Occipital lobe (tissue), 2 donors: ENCODE measurements around the gene PCDHGA5. TPM values are rescaled to one million over a fixed set of nuclear protein-coding genes. Genes with fewer than 3 reads are reported as not detected.
"Not testable (repeated sequence)": the region's sequence is repeated elsewhere in the genome, so short reads cannot be mapped to it uniquely, and the experiment has no call there.

Experiments used
- DNase-seq: peaks from one replicate; lab custom pipeline; 2025; lab: John Stamatoyannopoulos, UW
- total RNA-seq: library from RNA; depleted of rRNA; stranded (reverse); fragments of >200 nt; gene quantifications from one replicate; pipeline ENCODE4 v1.2.3, GENCODE V29; 2014

The PCDHGA5 gene
- 6.6 TPM for total RNA-seq

DNA sequence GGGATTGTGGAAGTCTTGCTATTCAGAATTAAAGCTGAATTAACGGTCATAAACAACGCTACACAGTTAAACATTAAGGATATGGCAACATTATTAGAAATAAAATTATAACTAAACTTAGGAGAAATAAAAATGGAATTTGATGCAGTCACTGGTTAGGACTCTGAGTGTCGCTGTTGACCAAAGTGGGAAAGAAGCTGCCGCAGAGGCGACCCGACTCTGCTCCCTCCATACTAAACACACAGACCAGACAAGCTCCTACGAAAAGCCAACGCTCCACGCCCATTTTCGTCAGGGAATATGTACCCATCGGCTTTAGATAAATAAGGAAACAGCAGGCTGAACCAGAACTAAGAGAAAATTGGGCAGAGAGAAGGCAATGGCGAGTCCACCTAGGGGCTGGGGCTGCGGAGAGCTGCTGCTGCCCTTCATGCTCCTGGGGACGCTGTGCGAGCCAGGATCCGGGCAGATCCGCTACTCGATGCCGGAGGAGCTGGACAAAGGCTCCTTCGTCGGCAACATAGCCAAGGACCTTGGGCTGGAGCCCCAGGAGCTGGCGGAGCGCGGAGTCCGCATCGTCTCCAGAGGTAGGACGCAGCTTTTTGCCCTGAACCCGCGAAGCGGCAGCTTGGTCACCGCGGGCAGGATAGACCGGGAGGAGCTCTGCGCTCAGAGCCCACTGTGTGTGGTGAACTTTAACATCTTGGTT is at the start of gene PCDHGA5:
Gene PCDHGA5 (plus strand): TSS at position 211 of the 709 bp plus-strand sequence. CDS start 169 bp downstream, at position 380.
- DNase-seq, result no peak

DNA sequence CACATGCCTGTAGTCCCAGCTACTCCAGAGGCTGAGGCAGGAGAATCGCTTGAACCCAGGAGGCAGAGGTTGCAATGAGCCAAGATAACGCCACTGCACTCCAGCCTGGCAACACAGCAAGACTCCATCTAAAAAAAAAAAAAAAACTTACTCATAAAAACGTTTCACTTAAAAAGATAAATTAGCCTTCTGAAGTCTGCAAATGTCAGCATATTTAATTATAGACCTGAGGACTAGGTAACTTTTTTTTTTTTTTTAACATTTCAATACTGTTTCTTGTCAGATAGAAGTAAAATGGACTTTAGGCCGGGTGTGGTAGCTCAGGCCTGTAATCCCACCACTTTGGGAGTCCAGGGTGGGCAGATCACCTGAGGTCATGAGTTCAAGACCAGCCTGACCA is 47.0 kb upstream of the PCDHGA5 start:
- DNase-seq, result not testable (repeated sequence)

DNA sequence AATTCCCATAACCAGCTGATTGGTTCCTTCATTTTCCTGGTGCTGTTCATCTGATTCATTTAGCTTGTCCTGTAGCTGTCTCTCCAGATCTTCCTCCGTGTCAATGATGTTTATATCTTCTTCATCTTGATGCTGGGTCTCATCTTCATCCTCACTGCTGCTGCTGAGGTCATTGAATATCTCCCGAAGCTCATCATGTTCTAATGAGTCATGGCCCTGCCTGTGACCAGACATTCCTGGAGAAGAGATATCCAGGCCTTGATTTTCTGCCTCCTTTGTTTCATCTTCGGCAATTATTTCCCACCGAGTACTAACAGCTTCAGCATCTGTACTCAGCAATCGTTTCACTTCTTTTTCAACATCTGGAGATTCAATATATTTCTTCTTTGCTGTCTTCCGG is 44.8 kb upstream of the PCDHGA5 start:
- no peak for DNase-seq

DNA sequence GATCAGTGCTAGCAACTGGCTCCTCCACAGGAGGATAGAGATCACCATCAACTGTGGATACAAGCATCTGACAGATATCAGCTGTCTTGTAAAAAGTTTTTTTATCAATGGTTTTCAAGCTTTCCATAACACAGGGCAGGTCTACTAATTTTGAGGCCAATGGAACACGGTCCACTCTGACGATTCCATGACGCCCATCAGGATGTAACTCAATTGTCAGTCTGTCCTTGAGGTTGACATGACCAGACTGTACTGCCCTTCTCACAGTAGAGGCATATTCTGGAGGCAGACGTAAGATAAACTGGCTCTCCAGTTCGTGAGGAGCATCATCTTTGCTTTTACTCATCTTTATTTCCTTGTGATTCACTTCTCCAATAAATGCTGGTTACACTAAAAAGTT is 44.3 kb upstream of the PCDHGA5 start:
- no peak for DNase-seq

DNA sequence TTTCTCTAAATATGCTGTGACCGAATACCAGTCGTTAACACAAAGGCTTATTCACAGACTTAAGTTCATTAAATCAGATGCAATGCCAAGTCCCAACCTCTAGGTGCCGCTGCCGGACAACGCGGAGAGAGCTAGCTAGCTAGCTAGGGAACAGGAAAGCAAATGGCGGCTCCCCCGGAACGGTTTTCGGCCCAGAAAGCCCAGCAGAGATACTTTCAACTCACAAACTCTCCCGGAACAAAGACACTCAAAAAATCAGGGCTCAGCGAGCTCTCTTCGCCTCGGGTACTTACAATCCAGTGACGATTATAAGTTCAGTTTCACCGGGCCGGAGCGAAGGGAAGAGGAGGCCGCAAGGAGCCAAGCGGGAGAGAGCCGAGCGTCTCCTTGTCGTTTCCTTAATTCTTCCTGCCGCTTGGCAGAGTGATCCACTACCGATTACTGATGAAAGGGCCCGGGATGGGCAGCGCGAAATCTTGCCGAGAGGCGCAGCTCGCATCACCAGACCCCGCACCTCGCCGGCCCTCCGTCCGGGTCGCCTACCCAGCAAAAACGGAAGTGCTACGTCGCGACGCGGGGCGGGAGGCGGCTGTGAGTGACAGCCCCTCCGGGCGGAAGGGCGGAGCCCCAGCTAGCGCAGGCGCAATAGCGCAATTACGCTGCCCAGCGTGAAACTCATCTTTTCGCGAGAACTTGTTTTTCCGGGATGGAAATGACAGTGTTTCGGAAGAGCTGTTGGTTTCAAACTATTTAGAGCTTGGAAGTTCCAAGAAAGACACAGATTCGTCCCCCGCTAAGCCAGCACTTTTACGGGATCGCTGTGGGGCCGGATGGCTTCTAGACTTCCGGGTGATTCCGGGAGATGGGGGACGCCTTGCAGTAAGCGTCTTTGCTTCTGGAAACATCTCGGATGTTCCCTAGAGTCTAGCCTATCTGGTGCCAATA is 43.5 kb upstream of the PCDHGA5 start, which contains the start of gene TAF7:
Gene TAF7 (minus strand): TSS at position 560 of the 945 bp plus-strand sequence. CDS start 740 bp downstream, outside the sequence.
- DNase-seq, result peak; percentile 86

DNA sequence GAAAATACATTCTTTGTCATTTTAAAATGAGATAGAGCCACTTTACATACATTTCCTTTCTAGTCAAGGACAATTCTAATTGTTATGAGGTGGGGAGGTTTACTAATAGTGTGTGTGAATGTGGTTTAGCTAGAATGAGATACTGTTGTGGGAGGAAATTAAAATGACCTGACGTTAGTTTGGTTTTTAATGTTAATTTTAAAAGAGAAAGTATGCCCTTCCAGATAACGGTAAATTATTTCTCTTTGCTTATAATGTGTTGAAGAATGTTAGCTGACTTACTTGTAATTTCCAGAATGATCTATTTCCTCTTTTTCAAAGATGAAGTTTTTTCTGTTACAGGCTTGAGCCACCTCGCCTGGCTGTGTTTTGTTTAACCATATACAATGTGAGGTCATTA is 41.7 kb upstream of the PCDHGA5 start:
- DNase-seq, result no peak

DNA sequence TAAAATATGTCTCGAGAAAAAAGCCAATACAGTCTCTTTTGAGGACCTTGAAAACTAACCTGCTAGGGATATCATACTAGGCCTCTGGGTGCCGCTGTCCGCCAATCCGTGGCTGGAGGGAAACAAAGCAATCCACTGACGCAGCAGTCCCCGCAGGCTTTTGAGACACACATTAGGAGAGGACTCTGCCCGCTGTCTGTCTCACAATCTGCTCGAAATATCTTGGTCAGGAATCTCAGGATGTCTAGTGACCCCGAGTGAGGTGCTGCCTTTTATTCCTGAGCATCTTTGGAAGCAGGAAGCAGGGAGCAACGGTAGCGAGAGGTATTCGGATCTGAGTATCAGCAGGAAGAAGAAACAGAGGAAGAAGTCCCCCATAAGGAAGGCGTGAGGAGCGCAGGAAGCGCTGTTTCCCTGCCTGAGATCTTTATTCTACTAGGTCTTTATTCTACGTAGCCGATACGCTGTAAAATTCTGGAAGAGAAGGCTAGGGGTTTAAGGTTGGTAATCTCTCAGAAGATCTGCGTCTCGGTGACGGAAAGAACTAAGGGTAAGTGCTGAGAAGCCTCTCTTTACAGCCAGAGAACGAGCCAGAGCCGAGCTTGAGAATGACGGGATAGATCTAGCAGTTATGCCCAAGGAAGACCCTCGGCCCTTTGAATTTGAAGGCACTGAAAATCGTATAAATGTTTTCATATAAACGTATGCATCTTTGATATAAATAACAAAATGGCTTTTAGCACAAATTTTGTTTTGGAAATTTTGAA is 37.7 kb upstream of the PCDHGA5 start:
- peak; percentile 18 for DNase-seq

DNA sequence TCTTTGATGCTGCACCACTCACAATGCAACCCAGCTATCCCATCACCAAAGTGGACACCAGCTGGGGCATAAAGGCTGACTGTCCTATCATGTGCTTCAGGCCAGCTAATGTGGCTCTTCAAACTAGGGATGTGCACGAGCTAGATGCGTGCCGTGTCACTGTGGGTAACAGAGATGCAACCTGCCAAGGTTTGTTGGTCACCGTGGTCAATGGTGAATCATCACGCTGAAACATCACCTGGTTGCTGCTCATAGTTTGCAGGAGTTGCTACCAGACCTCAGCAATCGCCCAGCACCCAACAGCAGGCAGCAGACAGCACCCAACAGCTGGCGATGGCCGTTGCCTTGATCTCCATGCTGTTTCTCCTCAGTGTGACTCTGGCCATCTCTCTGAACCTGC is 35.7 kb upstream of the PCDHGA5 start:
- DNase-seq, result no peak

DNA sequence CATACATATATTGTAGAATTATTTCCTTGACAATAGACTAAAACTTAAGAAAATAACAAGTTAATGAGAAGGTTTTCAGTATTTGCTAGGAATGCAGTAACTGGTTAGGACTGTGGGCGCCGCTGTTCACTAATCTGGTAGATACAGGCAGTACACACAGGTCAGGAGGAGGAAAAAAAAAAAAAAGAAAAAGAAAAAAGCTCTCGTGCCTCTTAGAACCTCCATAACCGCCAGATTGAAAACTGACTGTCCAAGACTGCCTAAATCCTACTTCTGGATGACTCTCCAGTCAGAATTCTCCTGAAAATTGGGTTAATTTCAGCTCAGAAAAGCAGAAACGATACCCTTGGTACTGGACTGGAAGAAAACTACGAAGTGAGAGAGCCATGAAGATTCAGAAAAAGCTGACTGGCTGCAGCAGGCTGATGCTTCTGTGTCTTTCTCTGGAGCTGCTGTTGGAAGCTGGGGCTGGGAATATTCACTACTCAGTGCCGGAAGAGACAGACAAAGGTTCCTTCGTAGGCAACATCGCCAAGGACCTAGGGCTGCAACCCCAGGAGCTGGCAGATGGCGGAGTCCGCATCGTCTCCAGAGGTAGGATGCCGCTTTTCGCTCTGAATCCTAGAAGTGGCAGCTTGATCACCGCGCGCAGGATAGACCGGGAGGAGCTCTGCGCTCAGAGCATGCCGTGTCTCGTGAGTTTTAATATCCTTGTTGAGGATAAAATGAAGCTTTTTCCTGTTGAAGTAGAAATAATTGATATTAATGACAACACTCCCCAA is 33.5 kb upstream of the PCDHGA5 start, which contains the start of gene PCDHGA1:
Gene PCDHGA1 (plus strand): TSS at position 216 of the 782 bp plus-strand sequence.
- no peak for DNase-seq

DNA sequence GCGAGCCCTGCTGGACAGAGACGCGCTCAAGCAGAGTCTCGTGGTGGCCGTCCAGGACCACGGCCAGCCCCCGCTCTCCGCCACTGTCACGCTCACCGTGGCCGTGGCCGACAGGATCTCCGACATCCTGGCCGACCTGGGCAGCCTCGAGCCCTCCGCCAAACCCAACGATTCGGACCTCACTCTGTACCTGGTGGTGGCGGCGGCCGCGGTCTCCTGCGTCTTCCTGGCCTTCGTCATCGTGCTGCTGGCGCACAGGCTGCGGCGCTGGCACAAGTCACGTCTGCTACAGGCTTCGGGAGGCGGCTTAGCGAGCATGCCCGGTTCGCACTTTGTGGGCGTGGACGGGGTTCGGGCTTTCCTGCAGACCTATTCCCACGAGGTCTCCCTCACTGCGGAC is 31.4 kb upstream of the PCDHGA5 start:
- DNase-seq, result not testable (repeated sequence)

DNA sequence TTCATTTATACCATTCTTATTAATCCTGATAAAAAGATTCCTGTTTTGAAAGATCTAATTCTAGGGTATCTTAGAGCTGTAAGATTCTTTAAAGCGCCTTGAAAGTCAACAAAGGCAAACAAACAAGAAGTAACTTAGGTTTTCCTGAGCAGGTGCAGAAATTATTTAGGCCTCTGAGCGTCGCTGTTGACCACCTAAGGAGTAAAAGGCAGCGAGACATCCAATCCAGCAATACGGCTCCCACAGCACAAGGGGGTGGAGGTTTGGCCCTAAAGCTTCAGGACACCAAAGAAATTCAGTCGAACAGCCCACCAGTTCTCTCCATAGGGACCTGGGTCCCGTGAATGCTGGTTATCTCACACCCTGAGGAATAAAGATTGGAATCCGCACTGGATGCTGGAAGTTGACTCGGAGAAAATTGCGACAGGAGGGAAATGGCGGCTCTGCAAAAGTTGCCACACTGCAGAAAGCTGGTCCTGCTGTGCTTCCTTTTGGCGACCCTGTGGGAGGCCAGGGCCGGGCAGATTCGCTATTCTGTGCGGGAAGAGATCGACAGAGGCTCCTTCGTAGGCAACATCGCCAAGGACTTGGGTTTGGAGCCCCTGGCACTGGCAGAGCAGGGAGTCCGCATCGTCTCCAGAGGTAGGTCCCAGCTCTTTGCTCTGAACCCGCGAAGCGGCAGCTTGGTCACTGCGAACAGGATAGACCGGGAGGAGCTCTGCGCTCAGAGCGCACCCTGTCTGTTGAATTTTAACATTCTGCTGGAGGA is 25.2 kb upstream of the PCDHGA5 start, which contains the start of gene PCDHGA2:
Gene PCDHGA2 (plus strand): TSS at position 223 of the 769 bp plus-strand sequence.
- no peak for DNase-seq

DNA sequence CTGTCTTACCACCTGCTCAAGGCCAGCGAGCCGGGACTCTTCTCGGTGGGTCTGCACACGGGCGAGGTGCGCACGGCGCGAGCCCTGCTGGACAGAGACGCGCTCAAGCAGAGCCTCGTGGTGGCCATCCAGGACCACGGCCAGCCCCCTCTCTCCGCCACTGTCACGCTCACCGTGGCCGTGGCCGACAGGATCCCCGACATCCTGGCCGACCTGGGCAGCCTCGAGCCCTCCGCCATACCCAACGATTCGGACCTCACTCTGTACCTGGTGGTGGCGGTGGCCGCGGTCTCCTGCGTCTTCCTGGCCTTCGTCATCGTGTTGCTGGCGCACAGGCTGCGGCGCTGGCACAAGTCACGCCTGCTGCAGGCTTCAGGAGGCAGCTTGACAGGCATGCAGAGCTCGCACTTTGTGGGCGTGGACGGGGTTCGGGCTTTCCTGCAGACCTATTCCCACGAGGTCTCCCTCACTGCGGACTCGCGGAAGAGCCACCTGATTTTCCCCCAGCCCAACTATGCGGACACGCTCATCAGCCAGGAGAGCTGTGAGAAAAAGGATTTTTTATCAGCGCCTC is 23.1 kb upstream of the PCDHGA5 start:
- not testable (repeated sequence) for DNase-seq

DNA sequence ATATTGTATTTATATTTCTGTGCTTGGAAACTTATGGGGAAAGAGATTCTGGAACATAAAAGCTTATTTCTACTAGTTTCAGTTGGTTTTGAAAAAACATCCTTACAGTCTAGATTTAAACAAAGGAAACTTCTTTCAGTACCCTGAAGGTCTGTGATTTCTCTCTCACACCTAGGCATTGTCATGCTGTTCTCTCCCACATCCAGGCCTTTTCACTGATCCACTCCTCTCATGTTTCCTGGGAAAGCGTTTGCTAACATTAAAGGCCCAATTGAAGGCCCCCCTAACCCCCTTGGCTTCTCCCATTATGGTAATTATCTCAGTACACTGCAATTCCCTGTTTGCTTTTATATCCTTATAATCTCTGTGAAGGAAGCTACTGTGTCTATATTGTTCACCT is 21.2 kb upstream of the PCDHGA5 start:
- DNase-seq, result no peak

DNA sequence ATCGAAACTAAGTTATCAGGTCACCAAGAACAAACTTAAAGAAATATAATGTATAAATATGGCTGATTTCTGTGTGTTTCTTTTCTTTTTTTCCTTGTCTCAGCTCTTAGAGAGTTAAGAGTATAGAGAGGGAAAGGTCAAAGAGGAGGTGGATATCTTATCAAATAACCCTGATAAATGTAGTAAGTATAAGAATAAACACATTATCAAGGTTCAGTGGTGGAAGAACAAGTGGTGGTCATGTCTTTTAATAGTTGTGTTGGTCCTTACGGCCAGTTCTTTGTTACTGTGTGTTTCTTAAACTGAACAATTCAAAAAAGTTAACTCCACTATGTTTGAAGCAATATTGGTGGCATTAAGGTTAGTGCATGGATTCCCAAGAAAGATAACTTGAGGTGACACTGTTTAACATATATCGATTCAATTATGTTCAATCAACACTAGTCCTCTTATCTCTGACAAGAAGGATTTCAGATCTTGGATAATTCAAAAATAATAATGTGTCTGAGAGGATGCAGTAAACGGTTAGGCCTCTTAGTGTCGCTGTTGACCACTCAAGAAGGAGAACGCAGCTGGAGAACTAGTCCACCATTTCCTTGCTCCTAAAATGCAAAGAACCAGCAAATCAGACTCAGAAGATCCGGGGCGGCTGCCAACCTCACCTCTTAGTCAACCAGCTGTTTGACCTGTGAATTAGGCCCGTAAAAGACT is 20.6 kb upstream of the PCDHGA5 start, which contains the start of gene PCDHGA3:
Gene PCDHGA3 (plus strand): TSS at position 588 of the 711 bp plus-strand sequence. CDS start 205 bp downstream, outside the sequence.
- DNase-seq, result no peak

DNA sequence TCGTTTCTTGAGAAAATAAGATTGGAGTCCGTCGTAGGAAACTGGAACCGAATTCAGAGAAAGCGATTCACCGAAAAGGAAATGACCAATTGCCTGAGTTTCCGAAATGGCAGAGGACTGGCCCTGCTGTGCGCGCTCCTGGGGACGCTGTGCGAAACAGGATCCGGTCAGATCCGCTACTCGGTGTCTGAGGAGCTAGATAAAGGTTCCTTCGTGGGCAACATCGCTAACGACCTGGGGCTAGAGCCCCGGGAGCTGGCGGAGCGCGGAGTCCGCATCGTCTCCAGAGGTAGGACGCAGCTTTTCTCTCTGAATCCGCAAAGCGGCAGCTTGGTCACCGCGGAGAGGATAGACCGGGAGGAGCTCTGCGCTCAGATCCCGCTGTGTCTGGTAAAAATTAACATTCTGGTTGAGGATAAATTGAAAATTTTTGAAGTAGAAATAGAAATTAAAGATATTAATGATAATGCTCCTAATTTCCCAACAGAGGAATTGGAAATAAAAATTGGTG is 20.0 kb upstream of the PCDHGA5 start:
- no peak for DNase-seq

DNA sequence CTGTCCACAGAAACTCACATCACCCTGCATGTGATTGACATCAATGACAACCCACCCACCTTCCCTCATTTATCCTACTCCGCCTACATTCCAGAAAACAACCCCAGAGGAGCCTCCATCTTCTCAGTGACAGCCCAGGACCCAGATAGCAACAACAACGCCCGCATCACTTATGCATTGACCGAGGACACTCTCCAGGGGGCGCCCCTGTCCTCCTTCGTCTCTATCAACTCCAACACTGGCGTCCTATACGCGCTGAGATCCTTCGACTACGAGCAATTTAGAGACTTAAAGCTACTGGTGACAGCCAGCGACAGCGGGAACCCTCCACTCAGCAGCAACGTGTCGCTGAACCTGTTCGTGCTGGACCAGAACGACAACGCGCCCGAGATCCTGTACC is 18.6 kb upstream of the PCDHGA5 start:
- no peak for DNase-seq

DNA sequence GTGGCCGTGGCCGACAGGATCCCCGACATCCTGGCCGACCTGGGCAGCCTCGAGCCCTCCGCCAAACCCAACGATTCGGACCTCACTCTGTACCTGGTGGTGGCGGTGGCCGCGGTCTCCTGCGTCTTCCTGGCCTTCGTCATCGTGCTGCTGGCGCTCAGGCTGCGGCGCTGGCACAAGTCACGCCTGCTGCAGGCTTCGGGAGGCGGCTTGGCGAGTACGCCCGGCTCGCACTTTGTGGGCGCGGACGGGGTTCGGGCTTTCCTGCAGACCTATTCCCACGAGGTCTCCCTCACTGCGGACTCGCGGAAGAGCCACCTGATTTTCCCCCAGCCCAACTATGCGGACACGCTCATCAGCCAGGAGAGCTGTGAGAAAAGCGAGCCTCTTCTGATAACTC is 17.9 kb upstream of the PCDHGA5 start:
- not testable (repeated sequence) for DNase-seq

DNA sequence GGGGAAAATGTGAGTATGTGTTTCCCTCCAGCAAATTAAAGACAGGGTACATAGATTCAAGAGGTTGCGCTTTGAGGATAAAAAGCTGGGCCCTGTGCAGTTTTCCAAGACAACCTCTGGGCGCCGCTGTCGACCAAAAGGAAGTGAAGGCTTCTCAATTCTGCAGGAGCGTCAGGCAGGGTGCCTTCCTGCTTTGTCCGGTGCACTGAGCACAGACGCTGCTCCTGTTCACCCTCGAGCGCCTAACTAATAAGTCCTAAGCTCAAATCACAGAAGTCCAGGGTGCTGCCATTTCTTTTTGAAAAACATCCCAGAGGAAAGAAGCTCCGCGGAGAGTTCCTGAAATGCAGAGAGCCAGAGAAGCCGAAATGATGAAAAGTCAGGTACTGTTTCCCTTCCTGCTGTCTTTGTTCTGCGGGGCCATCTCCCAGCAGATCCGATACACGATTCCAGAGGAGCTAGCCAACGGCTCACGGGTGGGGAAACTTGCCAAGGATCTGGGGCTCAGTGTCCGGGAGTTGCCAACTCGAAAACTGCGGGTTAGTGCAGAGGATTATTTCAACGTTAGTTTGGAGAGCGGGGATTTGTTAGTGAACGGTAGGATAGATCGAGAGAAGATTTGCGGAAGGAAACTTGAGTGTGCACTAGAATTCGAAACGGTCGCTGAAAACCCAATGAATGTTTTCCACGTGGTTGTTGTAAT is 13.9 kb upstream of the PCDHGA5 start, which contains the start of gene PCDHGB1:
Gene PCDHGB1 (plus strand): TSS at position 183 of the 703 bp plus-strand sequence. CDS start 162 bp downstream, at position 345.
- DNase-seq, result no peak
